ENCODE results near the gene KDM8. TPM values are rescaled to one million over a fixed set of nuclear protein-coding genes. Genes with fewer than 3 reads are reported as not detected.
A peak's percentile ranks its signal among the peaks of the same experiment; 100 is the strongest.
"Not testable (repeated sequence)": the region's sequence is repeated elsewhere in the genome, so short reads cannot be mapped to it uniquely, and the experiment has no call there.

The KDM8 gene
- total and polyA plus RNA-seq, 7 donors = 2.5 to 6.8 (median 5.1) TPM

DNA sequence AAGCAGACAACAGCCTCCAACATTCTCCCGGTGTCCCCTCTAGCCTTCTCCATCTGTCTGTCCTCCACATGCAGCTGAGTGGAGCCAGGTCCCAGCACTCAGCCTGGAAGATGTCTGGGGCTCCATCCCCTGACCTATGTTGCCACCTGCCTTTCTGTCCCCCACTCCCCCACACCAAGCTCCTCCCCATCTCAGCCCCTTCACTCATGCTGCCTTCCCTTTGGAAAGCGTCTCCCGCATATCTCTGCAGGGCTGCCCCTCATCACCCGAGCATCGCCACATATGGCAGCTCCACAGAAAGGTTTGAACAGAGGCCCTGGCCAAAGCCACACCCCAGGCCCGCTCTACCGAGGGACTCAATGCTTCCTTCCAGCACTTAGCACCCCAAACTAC is 41.0 kb downstream of the KDM8 start:
- 92% methylated on average over 7 of the region's 7 CpGs for WGBS, 2 donors
- intact Hi-C loops (cut with DNase I) = loop anchor here (5.0 kb wide), 1 partner anchor 93 kb away; no protein-coding TSS in a partner anchor
- peak; percentile 60 for DNase-seq

DNA sequence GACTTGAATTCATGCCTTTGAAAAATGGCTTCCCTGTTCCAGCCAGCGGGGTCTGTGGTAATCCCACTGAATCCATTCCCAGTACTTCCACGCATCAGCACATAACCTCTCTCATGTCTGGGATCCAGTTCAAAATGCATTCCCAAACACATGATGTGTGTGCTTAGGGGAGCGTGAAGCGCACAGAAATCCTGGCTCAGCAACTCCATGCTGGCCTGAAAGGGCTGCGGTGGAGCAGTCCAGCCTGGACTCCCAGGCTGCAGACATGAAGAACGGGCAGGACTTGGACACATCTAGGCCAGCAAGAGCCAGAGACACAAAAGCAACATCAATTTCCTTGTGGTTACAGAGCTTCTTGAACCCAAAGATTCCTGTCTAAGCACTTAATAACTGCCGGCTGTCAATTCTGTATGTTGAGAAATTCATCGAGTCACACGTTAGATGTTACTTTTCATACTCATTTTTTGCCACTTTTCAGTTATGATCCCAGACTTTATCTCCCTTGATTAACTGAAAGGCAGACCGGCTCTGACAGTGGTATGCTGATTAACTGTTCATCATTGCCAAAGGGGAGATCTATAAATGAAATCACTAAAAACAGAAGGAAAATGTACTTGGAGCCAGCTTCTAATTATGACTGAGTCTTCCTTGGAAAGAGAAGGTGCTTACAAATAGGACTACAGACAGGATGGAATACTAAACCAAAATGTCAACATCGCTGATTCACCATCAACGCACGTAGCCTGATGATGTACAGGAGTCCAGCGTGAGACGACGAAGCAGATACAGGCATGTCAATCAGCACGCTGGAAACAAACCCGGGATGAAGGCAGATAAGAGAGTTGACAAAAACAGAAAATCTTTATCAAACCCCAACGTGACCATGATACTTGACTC is 42.2 kb downstream of the KDM8 start:
- TF ChIP-seq POLR2AphosphoS5 (IDR thresholded peaks at IDR 0.05) (peak in 3 of 4 donors; percentile 47 to 81 (median 56)), EP300 (IDR thresholded peaks at IDR 0.05) (peak in 1 of 4 donors; percentile 63), POLR2A (IDR thresholded peaks at IDR 0.05) (no peak)
- TF ChIP-seq, protein P1, sequence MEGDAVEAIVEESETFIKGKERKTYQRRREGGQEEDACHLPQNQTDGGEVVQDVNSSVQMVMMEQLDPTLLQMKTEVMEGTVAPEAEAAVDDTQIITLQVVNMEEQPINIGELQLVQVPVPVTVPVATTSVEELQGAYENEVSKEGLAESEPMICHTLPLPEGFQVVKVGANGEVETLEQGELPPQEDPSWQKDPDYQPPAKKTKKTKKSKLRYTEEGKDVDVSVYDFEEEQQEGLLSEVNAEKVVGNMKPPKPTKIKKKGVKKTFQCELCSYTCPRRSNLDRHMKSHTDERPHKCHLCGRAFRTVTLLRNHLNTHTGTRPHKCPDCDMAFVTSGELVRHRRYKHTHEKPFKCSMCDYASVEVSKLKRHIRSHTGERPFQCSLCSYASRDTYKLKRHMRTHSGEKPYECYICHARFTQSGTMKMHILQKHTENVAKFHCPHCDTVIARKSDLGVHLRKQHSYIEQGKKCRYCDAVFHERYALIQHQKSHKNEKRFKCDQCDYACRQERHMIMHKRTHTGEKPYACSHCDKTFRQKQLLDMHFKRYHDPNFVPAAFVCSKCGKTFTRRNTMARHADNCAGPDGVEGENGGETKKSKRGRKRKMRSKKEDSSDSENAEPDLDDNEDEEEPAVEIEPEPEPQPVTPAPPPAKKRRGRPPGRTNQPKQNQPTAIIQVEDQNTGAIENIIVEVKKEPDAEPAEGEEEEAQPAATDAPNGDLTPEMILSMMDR (IDR thresholded peaks at IDR 0.05) = no peak
- peak; percentile 89 for DNase-seq
- intact Hi-C loops (cut with DNase I) = no loop called here
- Histone ChIP-seq H3K36me3 (no peaks in the 10 kb centered on the region), H3K27ac (peak overlapping the region; percentile 75 to 86 (median 84)), H3K4me3 (no peak overlapping the region), H3K9me3 (no peaks in the 10 kb centered on the region), H3K27me3 (no peaks in the 10 kb centered on the region), H3K4me1 (peaks cover 0 to 61% (median 59%) of the 10 kb centered on the region in 4 donors)
- 78 to 85% methylated on average over 19 of the region's 19 CpGs for WGBS, 2 donors

More for the DNA sequence above, 41.0 kb downstream of the KDM8 start:
- Histone ChIP-seq H3K9me3 (no peaks in the 10 kb centered on the region), H3K27me3 (no peaks in the 10 kb centered on the region), H3K27ac (peak overlapping the region; percentile 75 to 86 (median 84)), H3K4me3 (no peak overlapping the region), H3K4me1 (peaks cover 0 to 72% (median 62%) of the 10 kb centered on the region in 4 donors), H3K36me3 (no peaks in the 10 kb centered on the region)
- TF ChIP-seq POLR2AphosphoS5 (IDR thresholded peaks at IDR 0.05) (no peak), POLR2A (IDR thresholded peaks at IDR 0.05) (no peak), EP300 (IDR thresholded peaks at IDR 0.05) (no peak)
- TF ChIP-seq, protein P1 (IDR thresholded peaks at IDR 0.05) = no peak

DNA sequence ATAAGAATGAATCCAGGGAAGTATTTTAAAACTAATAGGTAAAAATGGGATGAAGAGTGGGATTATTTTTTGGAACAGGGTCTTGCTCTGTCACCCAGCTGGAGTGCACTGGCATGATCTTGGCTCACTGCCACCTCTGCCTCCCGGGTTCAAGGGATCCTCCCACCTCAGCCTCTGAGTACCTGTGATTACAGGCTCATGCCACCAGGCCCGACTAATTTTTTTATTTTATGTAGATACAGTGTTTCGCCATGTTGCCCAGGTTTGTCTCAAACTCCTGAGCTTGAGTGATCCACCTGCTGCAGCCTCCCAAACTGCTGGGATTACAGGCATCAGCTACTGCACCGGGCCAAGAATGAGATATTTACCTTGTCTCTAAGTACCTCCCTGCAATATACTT is 43.1 kb downstream of the KDM8 start:
- no peak for TF ChIP-seq POLR2A (IDR thresholded peaks at IDR 0.05)
- TF ChIP-seq POLR2AphosphoS5 (IDR thresholded peaks at IDR 0.05) = no peak
- TF ChIP-seq, protein P1 (IDR thresholded peaks at IDR 0.05) = no peak
- TF ChIP-seq EP300 (IDR thresholded peaks at IDR 0.05) = no peak
- Histone ChIP-seq H3K9me3 (no peaks in the 10 kb centered on the region), H3K4me1 (peaks cover 0 to 56% (median 54%) of the 10 kb centered on the region in 4 donors), H3K36me3 (no peaks in the 10 kb centered on the region), H3K27me3 (no peaks in the 10 kb centered on the region), H3K4me3 (no peak overlapping the region), H3K27ac (peak overlapping the region; percentile 75 to 86 (median 84))
- intact Hi-C loops (cut with DNase I) = no loop called here
- WGBS, 2 donors = 51 to 72% methylated on average over 4 of the region's 4 CpGs
- DNase-seq = peak; percentile 66

DNA sequence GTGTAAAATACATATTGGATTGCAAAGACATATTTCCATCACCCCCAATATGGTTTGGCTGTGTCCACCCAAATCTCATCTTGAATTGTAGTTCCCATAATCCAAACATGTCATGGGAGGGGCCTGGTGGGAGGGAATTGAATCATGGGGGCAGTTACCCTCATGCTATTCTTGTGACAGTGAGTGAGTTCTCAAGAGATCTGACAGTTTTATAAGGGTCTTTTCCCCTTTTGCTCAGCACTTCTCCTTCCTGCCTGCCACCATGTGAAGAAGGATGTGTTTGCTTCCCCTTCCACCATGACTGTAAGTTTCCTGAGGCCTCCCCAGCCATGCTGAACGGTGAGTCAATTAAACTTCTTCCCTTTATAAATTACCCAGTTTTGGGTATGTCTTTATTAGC is 43.8 kb downstream of the KDM8 start:
- H3K4me3 ChIP-seq; H3K27me3 ChIP-seq; H3K36me3 ChIP-seq; H3K9me3 ChIP-seq; DNase-seq; intact Hi-C loops (cut with DNase I): not testable (repeated sequence)
- Histone ChIP-seq H3K4me1 (peaks cover 0 to 54% (median 49%) of the 10 kb centered on the region in 4 donors), H3K27ac (peak overlapping the region in 3 of 4 donors; percentile 75 to 86 (median 82))
- WGBS, 2 donors = 43 to 83% methylated on average over 1 of the region's 1 CpG

DNA sequence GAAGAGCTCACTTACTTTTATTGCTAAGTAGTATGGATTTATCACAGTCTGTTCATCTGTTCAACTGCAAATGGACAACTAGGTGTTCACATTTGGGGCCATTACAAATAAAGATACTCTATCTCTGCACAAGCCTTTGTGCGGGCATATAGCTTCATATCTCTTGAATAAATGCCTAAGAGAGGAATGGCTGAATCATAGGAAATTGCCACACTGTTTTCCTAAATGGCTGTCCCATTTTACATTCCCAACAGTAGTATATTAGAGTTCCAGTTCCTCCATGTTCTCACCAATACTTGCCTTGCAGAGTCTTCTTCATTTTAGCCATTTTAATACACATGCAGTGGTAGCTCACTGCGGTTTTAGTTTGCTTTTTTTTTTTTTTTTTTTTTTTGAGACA is 44.7 kb downstream of the KDM8 start:
- H3K9me3 ChIP-seq = no peaks in the 10 kb centered on the region
- TF ChIP-seq, protein P1 (IDR thresholded peaks at IDR 0.05) = no peak
- TF ChIP-seq EP300 (IDR thresholded peaks at IDR 0.05) (no peak), POLR2A (IDR thresholded peaks at IDR 0.05) (no peak), POLR2AphosphoS5 (IDR thresholded peaks at IDR 0.05) (no peak)
- H3K4me3 ChIP-seq = no peak overlapping the region
- H3K4me1 ChIP-seq = peaks cover 0 to 45% (median 40%) of the 10 kb centered on the region in 4 donors
- DNase-seq = no peak
- intact Hi-C loops (cut with DNase I) = no loop called here
- H3K27ac ChIP-seq = no peak overlapping the region
- no peaks in the 10 kb centered on the region for H3K27me3 ChIP-seq
- H3K36me3 ChIP-seq = no peaks in the 10 kb centered on the region
- WGBS, 2 donors = 97% methylated on average over 2 of the region's 2 CpGs

DNA sequence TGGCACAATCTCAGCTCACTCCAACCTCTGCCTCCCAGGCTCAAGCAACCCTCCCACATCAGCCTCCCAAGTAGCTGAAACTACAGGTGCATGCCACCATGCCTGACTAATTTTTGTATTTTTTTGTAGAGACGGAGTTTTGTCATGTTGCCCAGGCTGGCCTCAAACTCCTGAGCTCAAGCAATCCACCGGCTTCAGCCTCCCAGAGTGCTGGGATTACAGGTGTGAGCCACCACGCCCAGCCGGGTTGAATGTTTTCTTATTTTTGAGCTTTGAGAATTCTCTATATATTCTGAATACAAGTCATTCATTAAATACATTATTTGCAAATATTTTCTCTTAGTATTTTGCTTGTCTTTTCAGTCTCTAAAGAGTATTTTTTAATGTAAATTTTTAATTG is 45.6 kb downstream of the KDM8 start:
- H3K4me3 ChIP-seq; H3K36me3 ChIP-seq; intact Hi-C loops (cut with DNase I); H3K27me3 ChIP-seq; H3K9me3 ChIP-seq: not testable (repeated sequence)
- 96 to 98% methylated on average over 4 of the region's 4 CpGs for WGBS, 2 donors
- H3K4me1 ChIP-seq = peaks cover 0 to 45% (median 39%) of the 10 kb centered on the region in 4 donors
- H3K27ac ChIP-seq = peak overlapping the region in 1 of 4 donors; percentile 13
- DNase-seq = peak; percentile 30

All from sigmoid colon (tissue), 7 donors.